ENCODE results near the gene JAZF1.
"Not testable (repeated sequence)": the region's sequence is repeated elsewhere in the genome, so short reads cannot be mapped to it uniquely, and the experiment has no call there.

Gene JAZF1

DNA sequence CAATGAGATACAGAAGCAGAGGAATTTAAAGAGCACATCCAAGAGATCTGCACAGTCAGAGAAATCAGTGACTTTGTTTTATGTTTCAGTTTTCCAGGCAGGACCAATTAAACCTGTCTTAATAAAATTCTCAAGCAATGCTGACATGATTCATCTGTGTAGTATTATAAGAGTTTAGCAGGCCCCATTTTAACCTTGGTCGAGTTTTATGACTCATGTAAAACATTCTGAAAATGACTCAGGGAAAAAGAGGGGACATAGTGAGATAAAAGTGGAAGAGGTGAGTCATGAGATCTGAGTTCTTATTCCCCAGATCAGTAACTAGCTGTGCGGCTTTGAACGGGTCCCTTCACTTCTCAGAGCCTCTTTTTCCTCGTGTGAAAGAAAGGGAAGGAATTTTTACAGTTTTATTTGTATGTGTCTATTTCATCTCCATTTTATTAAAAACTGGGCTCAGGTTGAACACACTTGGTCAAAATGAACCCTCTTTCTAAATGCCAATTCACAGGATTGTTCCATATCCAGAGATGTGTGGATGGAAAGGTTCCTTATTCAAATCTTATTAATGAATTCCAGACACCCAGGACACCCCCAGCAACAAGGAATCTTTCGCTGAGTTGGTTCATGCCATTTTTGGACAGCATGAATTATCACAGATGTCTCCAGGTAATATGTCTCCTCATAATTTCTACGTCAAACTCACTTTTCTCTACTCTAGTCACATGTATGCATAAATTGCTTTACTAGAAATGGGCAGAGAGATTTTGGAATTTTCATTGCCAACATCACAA lies 143.2 kb downstream of the JAZF1 start:
- DNase-seq = peak; percentile 70 to 88 (median 85)

DNA sequence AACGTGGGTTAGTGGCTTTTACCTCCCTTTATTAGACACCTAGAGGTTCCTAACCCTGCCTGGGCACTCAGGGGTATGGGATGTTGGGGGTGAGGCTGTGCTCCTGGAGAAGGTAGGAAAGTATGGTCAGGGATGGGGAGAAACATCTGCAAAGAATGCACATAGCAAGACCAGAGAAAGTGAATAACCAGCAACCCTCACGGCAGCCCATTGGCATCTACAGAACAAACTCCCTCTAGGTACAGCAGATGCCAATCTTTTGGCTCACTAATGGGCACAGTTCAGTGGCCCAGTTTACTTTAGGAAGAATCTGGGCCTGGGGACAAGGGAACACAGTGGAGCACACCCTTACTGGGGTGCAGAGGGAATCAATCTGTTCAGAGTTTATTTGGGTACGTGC lies 143.9 kb downstream of the JAZF1 start:
- no peak for DNase-seq

GRCh38 chr7:28033386-28033785 lies 147.2 kb downstream of the JAZF1 start:
- DNase-seq = no peak

GRCh38 chr7:28032738-28033380 lies 147.7 kb downstream of the JAZF1 start:
- DNase-seq = no peak

DNA sequence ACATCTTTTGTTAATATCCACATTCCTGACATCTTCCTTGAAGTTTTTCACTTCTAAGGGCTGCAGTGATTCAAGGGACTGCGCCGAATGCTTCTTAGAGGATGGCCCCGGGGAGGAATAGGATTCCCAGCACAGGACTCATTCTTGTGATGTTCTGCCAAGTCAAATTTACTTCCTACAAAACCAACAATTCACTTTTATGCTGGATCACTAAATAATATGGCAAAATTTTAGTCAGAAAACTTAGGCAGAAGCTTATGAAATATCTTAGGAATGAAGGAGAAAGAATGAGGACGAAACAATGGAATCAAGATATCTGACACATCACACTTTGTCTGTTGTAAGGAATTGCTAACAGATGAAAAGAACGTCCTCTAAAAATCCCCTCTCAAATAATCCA lies 151.5 kb downstream of the JAZF1 start:
- DNase-seq = no peak

DNA sequence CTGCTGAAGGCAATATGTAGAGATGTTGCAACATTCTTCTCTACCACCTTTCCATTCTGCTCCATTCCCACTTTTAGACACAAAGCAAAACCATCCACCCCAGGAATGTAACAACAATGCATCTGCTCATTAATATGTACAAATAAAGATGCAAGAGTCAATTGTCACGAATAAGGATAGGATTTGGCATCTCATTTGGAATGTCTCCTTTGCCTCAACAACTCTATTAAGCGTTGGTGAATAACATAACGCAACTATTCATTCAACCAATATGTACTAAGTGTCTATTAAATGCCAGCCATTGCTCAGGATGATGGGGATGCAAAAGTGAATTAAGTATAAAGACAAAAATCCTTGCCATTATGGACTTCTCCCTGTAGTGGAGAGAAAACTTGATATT lies 152.1 kb downstream of the JAZF1 start:
- no peak for DNase-seq

DNA sequence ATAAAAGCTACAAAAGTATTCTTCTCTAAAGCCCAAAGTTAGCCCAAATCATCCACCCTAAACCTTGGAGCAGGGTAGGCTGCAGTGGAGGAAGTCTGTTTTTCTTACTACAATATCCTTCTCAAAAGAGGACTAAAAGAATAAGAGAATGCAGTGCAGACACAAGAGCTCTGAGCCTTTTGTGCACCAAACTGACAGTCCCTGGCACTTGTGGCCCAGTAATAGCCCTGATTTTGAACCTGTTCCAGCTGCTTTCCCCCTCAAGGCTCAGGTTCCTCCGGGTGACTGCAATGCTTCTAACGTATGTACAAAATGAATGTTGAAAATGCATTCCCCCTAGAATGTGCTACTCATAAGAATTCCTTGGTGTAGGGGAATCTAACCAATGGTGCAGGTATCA lies 154.4 kb downstream of the JAZF1 start:
- no peak for DNase-seq

DNA sequence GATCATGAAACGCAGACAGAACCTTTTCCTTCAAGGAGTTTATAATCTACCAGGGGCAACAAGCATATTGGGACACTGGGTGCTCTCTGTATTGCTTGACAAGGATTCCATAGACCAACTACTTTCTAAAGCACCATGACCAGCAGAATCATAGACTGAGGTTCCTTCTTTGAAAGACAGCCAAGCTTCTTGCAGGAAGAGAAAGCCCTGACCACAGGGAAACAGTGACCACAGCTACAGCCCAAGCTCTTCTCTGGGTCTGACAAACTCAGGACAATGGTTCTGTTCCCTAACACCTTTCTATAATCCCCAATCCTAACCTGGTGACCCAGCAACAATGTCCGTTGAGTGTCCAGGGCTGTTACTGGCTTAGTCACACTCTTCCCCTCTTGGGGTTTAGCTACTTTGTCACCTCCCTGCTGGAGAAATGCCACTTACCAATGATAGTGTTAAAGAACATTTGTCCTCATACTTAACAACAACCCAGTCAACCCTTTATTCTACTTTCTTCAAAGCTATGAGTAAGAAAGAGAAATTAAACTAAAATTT lies 155.7 kb downstream of the JAZF1 start:
- peak in 2 of 3 donors; percentile 14 to 17 for DNase-seq

GRCh38 chr7:28020302-28020940 lies 160.2 kb downstream of the JAZF1 start:
- DNase-seq = peak; percentile 71 to 78 (median 71)

GRCh38 chr7:28018856-28019465 lies 161.6 kb downstream of the JAZF1 start:
- no peak for DNase-seq

DNA sequence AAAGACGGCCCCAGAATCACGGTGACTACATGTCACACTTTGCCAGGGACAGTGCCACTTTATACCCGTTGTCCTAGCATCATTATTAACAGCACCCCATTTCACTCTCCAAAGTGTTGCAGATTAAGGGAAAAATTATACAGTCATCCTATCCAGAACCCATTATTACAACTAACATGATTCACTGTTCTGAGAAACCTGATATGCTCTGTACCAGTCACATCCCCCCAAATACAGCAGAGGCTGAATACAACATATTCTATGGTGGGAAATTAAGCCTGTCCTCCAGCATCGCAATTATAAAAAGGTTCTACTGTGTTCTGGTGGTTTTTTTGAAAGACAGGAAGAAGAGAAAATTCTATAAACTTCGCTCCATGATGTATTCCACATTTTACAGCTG lies 162.1 kb downstream of the JAZF1 start:
- no peak for DNase-seq

GRCh38 chr7:28018020-28018419 lies 162.6 kb downstream of the JAZF1 start:
- no peak for DNase-seq

- DNase-seq = peak in 1 of 3 donors; percentile 6
These were observed 163.2 kb downstream of the JAZF1 start for GRCh38 chr7:28017372-28017771.

DNA sequence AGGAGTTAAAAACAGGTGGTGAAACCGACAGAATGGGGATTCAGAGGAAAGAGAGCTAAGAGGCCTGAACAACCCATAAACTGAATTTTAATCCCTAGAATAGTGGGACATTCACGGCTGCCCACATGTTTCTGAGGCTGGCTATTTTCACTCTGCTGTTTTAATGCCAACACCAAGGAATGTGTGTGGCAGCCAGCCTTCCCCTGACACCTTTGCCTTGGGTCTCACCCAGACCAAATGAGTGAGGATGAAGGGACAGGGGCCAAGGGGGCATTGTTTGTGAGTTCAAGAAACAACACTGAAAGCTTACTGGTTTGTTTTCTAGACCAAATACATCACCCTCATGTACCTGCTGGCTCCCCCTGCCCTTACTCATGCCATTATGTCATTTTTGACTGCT lies 164.3 kb downstream of the JAZF1 start:
- no peak for DNase-seq

DNA sequence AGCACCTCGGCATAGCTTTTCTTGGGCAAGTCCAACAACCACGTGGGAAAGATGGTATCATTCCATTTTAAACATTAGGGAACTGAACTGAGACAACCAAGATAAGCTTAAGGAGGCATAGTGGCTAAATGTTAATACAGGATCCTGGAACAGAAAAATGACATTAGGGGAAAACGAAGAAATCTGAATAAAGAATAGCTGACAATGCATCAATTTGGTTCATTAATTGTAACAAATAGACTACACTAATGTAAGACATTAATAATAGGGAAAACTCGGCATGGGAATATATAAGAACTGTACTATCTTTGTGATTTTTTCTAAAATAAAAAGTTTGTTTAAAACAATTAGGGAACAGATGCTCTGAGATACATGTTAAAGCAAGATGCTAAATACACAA lies 165.4 kb downstream of the JAZF1 start:
- DNase-seq = no peak

GRCh38 chr7:28014340-28014739 lies 166.3 kb downstream of the JAZF1 start:
- not testable (repeated sequence) for DNase-seq

DNA sequence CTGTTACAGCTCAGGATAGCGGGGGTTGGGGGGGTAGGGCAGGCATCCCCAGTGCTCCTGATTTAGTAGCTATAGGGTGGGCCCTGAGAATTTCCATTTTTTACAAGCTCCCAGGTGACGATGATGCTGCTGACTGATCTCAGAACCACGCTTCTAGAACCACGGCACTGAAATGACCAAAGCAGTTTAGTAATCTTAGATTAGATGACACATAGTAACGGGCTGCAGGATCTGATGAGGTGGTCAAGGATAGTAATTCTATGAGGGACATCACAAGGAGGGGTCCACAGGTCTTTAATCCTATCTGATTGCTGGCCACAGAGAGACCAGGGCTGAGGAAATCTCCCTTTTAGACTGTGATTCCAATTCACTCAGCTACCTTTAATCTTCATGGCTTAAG lies 167.2 kb downstream of the JAZF1 start:
- DNase-seq = no peak

- no peak for DNase-seq
These were observed 167.6 kb downstream of the JAZF1 start for GRCh38 chr7:28013019-28013418.

DNA sequence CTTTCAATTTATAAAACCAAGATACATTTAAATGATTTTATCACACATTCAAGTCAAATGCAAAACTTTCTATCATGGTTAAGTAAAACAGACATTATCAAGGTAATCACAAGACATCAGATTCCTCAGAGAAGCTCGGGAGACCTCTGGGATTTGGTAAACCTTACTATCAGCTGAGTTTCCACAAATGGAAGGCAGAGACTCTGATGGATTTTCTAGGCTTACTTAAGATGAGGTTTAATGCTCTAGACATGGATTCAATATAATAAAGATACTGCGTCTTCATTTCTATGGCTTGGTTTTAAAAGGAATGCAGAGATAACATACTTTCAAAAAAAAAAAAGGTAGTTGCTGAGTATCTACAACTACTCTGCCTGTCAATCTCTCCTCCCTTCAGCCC lies 171.7 kb downstream of the JAZF1 start:
- DNase-seq = no peak

DNA sequence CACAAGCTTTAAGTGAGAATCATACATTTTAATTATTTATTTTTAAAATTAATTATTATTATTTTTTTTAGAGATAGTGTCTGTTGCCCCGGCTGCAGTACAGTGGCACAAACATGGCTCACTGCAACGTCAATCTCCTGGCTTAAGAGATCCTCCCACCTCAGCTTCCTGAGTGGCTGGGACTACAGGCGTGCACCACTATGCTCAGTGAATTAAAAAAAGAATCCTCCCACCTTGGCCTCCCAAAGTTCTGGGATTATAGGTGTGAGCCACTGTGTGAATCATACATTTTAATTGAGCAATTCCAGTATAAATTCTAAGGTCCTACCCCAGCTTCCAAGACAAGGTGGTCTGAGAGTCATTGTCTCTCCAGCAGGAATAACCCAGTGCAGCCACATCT lies 172.4 kb downstream of the JAZF1 start:
- no peak for DNase-seq

DNA sequence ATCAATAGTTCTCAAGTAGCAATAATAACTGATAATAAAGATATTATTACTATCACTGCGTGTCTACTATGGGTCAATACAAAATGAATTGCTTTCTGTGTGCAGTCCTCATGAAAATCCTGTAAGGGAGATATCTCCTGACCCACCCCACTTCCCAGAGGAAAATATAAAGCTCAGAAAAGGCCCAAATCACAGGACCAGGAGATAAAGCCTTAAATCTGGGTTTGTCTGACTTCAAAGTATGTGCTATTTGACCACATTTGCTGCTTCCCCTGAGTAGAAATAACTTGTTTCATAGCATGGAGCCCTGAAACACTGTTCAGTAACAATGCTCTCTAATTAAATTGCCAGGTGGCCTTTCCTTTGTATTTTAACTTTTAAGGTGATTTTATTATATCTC lies 174.1 kb downstream of the JAZF1 start:
- no peak for DNase-seq

DNA sequence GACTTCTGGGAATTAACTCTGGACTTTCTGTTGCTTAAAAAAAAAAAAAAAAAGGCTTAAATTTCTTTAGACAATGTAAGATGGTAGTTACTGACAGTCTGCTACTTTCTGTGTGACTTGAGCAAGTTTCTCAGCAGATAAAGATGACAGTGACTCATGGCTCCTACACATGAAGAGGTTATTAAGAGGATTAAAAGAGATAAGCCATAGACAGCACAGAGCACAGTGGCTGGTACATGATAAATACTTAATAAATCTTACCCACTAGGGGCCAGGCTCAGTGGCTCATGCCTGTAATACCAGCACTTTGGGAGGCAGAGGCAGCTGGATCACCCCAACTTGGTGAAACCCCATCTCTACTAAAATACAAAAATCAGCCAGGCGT lies 174.8 kb downstream of the JAZF1 start:
- DNase-seq = no peak

GRCh38 chr7:28005075-28005846 lies 175.3 kb downstream of the JAZF1 start:
- no peak for DNase-seq
